Measurements from ENCODE around the gene TRPM7. TPM values are rescaled to one million over a fixed set of nuclear protein-coding genes. Genes with fewer than 3 reads are reported as not detected.

Gene TRPM7
- total RNA-seq, 1 donor from 2014 or later = 53.3 TPM

GRCh38 chr15:50562735-50563640 lies 123.6 kb downstream of the TRPM7 start:
- TF ChIP-seq POLR2A (IDR thresholded peaks at IDR 0.05) = no peak
- TF ChIP-seq POLR2AphosphoS5 (IDR thresholded peaks at IDR 0.05; ENCODE audit: insufficient read depth in 1 of 2, low read depth in 1 of 2) = no peak
- no peak for TF ChIP-seq CTCF (IDR thresholded peaks at IDR 0.05)
- peaks cover 0 to 21% of the 10 kb centered on the region in 2 donors for H3K36me3 ChIP-seq

GRCh38 chr15:50558012-50558411 lies 128.6 kb downstream of the TRPM7 start:
- no peak overlapping the region for H3K4me3 ChIP-seq
- H3K36me3 ChIP-seq = peaks cover 0 to 10% of the 10 kb centered on the region in 2 donors

More at GRCh38 chr15:50562735-50563640, 123.6 kb downstream of the TRPM7 start:
- intact Hi-C loops (cut with DNase I) = no loop called here
- no peaks in the 10 kb centered on the region for H3K4me1 ChIP-seq
- H3K27ac ChIP-seq = no peak overlapping the region
- no peak overlapping the region for H3K4me3 ChIP-seq
- DNase-seq (ENCODE audit: extremely low spot score in 2 of 2) = no peak
- no peaks in the 10 kb centered on the region for H3K27me3 ChIP-seq
- no peaks in the 10 kb centered on the region for H3K9me3 ChIP-seq

GRCh38 chr15:50556642-50557371 lies 129.8 kb downstream of the TRPM7 start:
- intact Hi-C loops (cut with DNase I) = no loop called here
- Histone ChIP-seq H3K4me3 (no peak overlapping the region), H3K27me3 (no peaks in the 10 kb centered on the region), H3K36me3 (peaks cover 0 to 9% of the 10 kb centered on the region in 2 donors), H3K9me3 (no peaks in the 10 kb centered on the region), H3K4me1 (no peaks in the 10 kb centered on the region), H3K27ac (no peak overlapping the region)
- DNase-seq (ENCODE audit: extremely low spot score in 2 of 2) = no peak
- no peak for TF ChIP-seq CTCF (IDR thresholded peaks at IDR 0.05)
- no peak for TF ChIP-seq POLR2A (IDR thresholded peaks at IDR 0.05)
- TF ChIP-seq POLR2AphosphoS5 (IDR thresholded peaks at IDR 0.05; ENCODE audit: insufficient read depth in 1 of 2, low read depth in 1 of 2) = no peak

More at GRCh38 chr15:50558012-50558411, 128.6 kb downstream of the TRPM7 start:
- Histone ChIP-seq H3K9me3 (no peaks in the 10 kb centered on the region), H3K4me1 (no peaks in the 10 kb centered on the region), H3K27ac (no peak overlapping the region), H3K27me3 (no peaks in the 10 kb centered on the region)
- TF ChIP-seq CTCF (IDR thresholded peaks at IDR 0.05) (no peak), POLR2A (IDR thresholded peaks at IDR 0.05) (no peak), POLR2AphosphoS5 (IDR thresholded peaks at IDR 0.05; ENCODE audit: insufficient read depth in 1 of 2, low read depth in 1 of 2) (no peak)
- DNase-seq (ENCODE audit: extremely low spot score in 2 of 2) = no peak
- intact Hi-C loops (cut with DNase I) = no loop called here

- Histone ChIP-seq H3K4me1 (no peaks in the 10 kb centered on the region), H3K9me3 (no peaks in the 10 kb centered on the region), H3K27me3 (no peaks in the 10 kb centered on the region), H3K4me3 (no peak overlapping the region), H3K27ac (no peak overlapping the region), H3K36me3 (no peaks in the 10 kb centered on the region)
- intact Hi-C loops (cut with DNase I) = no loop called here
- TF ChIP-seq POLR2A (IDR thresholded peaks at IDR 0.05) (no peak), CTCF (IDR thresholded peaks at IDR 0.05) (no peak)
- DNase-seq (ENCODE audit: extremely low spot score in 2 of 2) = no peak
These were observed 134.4 kb downstream of the TRPM7 start for GRCh38 chr15:50552238-50552637.
